GM10847 (cell line): ENCODE data around the gene NHLH1.

ENCODE experiments used
- POLR2A ChIP-seq: IDR thresholded peaks from 2 replicates; pipeline ENCODE4 v1.6.1; 2011; ENCODE audit not compliant: insufficient read length; ENCODE audit errors: extremely low read depth

NHLH1 gene

GRCh38 chr1:160369087-160369486, 2.2 kb downstream of the NHLH1 start:
- no peak for TF ChIP-seq POLR2A

- no peak for TF ChIP-seq POLR2A
These were observed 3.9 kb downstream of the NHLH1 start for GRCh38 chr1:160370561-160371345.

- no peak for TF ChIP-seq POLR2A
These were observed 4.4 kb downstream of the NHLH1 start for GRCh38 chr1:160371346-160371631.

- no peak for TF ChIP-seq POLR2A
These were observed 4.9 kb downstream of the NHLH1 start for GRCh38 chr1:160371756-160372155.

DNA sequence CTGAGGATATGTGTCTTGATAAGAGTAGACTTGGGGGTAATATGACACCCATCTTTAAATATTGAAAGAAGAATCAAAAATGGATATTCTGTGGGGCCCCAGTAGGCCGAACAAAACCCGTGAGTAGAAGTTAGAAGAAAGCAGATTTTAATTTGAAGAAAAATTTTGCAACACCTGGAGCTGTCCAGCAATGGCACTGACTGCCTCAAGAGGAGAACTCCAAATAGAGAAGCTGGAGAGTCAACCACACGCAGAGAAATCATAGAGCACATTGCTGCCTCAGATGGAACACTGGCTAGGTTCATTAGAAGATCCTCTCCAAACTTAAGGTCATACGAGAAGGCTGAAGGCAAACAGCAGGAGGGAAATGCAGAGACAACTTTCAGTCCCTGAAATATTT, 6.8 kb downstream of the NHLH1 start:
- no peak for TF ChIP-seq POLR2A

DNA sequence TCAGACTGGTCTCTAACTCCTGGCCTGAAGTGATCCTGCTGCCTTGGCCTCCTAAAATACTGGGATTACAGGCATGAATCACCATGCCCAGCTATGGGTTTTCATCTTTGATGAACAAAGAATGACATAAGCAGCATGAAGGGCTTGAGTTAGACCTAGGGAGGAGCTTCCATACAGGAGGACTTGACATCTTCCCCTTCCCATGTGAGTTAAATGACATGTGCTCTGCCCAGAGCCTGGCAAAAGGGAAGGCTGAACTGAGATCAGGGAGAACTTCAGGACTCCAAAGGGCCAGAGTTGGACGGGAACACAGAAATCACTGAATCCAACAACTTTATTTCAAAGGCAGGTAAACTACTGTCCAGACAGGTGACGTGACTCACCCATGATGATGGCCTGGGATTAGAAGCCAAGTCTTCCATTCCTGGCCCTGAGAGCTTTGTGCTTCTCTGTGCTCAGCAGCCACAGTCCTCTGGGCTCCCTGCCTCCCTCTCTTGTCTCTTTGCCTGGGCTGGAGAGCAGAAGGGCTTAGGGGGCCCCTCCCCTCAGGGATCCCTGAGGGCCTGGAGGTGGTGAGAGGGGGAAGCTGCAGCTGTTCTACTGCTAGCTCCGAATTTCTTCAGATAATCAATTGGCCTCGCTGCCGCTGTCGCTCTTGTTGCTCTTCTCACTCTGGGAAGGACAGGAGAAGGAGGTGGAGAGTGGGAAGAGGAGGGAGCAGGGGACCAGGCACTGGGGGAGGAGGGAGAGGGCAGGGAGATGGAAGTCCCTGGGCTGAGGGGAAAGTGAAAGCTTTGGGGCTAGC, 7.6 kb downstream of the NHLH1 start:
- no peak for TF ChIP-seq POLR2A

DNA sequence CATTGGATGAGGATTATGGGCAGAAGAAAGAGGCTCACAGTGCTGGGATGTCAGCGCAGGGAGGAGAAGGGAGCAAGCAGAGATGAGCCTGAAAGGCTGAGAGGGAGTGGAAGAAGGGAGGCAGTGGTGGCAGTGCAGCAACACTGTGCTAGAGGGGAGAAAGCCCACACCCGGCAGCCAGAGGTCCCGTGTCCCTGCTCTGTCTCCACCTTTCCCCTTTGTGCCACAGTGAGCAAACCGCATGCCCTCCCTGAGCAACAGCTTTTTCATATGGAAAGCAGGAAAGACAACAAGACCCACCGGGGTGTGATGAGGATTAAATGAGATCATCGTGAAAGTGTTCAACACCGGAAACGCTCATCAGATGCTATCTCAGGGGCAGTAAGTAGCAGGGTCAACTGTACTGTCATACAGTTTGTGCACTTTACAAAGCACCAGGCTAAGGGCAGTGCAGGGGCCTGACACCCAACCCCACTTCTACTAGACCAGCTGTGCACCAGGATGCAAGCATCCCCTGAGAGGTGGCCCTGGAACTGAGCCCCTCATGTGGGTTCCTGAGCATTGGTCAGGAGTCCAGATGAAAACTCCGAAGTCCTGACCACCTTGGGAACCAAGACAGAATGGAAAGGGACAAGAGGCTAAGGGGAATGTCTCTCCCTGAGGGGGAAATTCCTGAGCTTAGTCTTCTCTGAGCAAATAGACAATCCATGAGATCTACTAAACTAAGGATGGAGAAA, 9.1 kb downstream of the NHLH1 start:
- no peak for TF ChIP-seq POLR2A

DNA sequence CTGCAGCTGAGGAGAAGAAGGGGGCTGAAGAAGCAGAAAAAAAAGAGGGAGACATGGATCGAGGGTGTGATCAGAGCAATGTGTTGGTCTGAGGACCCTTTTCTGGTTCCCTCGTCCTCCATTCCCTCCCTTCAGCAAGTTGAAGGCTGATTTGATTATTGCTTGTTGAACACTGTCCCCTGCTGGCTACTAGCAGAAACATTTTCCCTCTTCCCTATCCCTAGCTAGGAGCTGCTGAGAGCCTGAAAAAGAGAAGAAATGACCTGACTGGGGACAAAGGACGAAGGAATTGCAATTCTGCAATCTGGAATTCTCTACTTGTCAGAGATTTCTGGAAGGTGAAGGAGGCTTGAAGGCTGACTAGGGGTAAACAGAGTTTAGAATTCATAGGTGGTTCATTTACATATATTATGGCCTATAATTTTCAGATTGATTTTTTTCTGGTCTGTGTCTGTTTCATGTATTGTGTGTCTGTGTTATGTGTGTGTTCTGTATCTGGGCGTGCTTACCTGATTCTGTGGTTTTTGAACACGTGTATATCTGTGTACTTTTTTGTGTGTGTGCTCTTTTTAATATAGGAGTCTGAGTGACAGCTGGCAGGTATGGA, 9.8 kb downstream of the NHLH1 start:
- no peak for TF ChIP-seq POLR2A

DNA sequence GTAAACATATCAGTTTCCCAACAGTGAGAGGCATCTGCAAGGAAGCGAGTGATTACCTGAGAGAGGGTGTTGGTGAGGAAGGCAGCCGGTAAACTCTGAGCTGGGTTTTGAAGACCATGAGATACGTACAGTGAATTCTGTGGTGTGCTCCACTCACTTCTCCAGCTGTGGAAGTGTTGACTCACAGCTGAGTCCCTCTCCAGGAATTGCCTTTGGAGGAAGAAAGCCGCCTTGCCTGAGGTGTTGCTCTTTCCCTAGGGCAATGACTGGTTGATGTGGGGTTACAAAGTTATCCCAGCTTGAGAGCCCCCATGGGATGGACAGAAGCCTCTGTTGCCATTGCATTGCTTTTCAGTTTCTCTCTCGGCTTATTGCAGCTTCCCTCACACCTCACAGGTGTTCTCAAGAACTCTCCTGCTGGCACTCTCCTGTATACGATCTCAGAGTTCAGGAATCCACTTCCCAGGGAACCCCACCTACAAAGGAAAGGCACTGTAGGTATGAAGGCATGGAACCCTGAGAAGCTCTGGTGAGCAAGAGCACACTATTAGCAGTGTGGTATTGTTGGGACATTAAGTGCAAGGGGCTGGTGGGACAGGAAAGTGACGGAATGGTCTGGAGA, 10.8 kb downstream of the NHLH1 start:
- TF ChIP-seq POLR2A = no peak

DNA sequence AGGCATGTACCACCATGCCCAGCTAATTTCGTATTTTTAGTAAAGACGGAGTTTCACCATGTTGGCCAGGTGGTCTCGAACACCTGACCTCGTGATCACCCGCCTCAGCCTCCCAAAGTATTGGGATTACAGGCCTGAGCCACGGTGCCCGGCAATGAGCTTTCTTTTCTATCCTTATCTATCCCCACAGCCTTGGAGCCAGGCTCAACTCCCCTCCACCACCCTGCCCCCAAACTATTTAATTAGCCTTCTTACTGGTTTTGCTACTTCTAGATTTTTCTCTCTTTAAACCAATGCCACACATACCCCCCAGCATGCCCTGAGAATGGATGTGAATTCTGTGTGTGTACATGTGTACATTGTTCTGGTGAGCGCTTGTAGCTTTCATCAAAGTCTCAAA, 27.8 kb downstream of the NHLH1 start:
- no peak for TF ChIP-seq POLR2A

DNA sequence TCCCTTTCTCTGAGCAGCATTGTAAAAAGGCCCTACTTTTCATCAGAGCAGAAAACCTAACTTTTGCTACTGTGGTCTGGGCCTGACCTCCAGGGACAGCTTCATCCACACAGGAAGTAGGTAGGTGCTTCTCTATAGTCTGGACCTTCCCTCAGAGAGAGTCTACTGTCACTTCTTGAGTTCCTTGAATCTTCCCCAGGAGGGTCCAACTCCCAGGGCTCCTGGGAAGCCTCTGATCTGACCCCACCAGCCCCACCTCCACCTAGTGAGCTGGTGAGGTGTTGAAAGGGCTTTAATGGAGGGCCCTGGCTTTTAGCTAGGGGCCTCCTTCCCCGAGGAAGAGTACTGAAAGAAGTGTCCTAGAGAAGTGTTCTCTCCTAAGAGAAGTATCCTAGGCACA, 30.8 kb downstream of the NHLH1 start:
- TF ChIP-seq POLR2A = no peak

DNA sequence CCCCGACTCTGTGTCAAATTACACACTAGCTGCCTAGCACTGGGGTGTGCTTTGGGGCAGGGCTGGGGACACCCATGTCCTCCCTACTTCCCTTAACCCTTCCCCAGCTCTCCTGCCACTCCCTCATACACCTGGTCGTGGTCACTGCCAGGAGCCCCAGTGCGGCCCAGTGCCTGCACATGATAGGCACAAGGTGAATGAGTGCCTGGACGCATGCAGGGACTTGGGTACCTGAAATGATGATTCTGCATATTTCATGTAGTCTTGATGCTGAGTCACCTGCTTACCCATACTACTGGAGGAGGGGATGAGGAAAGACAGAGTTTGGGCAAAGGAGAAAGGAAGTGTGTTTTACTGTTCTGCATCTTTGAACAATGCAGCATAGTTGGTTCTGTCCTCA, 32.0 kb downstream of the NHLH1 start:
- TF ChIP-seq POLR2A = no peak

GRCh38 chr1:160399544-160400222, 32.8 kb downstream of the NHLH1 start:
- TF ChIP-seq POLR2A = no peak

GRCh38 chr1:160400223-160400645, 33.4 kb downstream of the NHLH1 start, which contains the start of gene VANGL2:
Gene VANGL2 (plus strand): TSS chr1:160400564. CDS start chr1:160415838, 15,274 bp downstream.
- TF ChIP-seq POLR2A = no peak

DNA sequence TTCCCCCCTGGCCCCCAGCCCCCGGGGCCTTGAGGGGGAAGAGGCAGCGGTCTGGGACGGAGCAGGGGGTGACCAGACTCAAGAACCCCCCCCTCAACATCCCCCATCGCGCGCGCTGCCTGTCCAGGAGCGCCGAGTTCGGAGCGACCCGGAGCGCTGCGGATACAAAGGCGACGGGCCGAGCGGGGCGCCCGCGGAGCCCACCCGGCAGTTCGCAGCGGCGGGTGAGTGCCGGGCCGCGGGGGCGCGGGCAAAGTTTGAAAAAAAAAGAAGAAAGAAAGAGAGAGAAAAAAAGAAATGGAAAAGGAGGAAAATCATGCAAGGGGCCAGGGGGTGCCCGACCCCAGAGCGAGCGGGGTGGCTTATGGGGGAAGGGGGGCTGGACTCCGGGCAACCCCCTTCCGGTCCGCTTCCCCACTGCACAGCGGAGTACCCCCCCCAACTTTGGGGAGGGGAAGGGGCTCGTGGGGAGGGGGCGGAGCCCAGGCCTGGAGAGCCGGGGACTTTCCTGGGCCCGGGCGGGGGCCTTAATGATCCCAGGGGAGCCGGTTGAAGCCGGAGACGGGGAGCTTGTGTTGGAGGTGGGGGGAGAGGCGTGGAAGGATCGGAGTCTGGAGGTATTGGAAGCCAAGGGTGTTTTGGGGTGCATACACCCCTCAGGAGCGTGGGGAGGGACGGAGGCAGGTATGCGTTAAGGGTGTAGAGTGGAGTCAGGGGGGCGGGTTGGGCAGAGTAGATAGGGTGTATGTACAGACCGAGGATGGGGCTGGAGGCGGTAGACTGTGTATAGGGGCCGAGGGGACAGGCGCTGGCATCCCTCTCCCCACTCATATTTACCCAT, 34.0 kb downstream of the NHLH1 start:
- TF ChIP-seq POLR2A = no peak
